NB4 (cell line): Measurements from ENCODE around the gene RANBP2.

Experiments used
- CTCF ChIP-seq: IDR thresholded peaks from one replicate; pipeline ENCODE4 v1.5.1; 2012; ENCODE audit warnings: low read depth, low read length
- MAX ChIP-seq: IDR thresholded peaks from 2 replicates; pipeline ENCODE4 v1.6.1; 2011; ENCODE audit warnings: low read depth, low read length
- MYC ChIP-seq: IDR thresholded peaks from 2 replicates; pipeline ENCODE4 v1.6.1; 2011; ENCODE audit warnings: low read depth, low read length
- POLR2A ChIP-seq: IDR thresholded peaks from 2 replicates; pipeline ENCODE4 v1.6.1; 2011; ENCODE audit warnings: mild to moderate bottlenecking; ENCODE audit not compliant: insufficient read length; ENCODE audit errors: extremely low read depth

GRCh38 chr2:108778857-108779256, 59.6 kb downstream of the RANBP2 start:
- TF ChIP-seq POLR2A (no peak), CTCF (no peak), MYC (no peak), MAX (no peak)
